SK-N-SH (cell line): ENCODE data around the gene ASTN2.

Experiments
- CTCF ChIP-seq: fragments of 200-600 bp; sonication (generic); IDR thresholded peaks from 2 replicates; pipeline ENCODE4 v1.6.1; 2017; ENCODE audit warnings: antibody characterized with exemption, mild to moderate bottlenecking, moderate library complexity
- ELF1 ChIP-seq: IDR thresholded peaks from 2 replicates; pipeline ENCODE4 v1.4.0; 2012
- EZH2phosphoT487 ChIP-seq: fragments of 200-600 bp; sonication (generic); IDR thresholded peaks from 2 replicates; pipeline ENCODE4 v1.6.1; 2017; ENCODE audit warnings: low read depth, mixed run types, mild to moderate bottlenecking, antibody characterized with exemption, moderate library complexity, borderline replicate concordance
- FOSL2 ChIP-seq: IDR thresholded peaks from 2 replicates; pipeline ENCODE4 v1.4.0; 2012; ENCODE audit warnings: low read depth, mild to moderate bottlenecking, moderate library complexity, borderline replicate concordance
- PBX3 ChIP-seq: IDR thresholded peaks from 2 replicates; pipeline ENCODE4; 2012
- POLR2AphosphoS5 ChIP-seq: IDR thresholded peaks from 2 replicates; pipeline ENCODE4 v1.6.1; 2012; ENCODE audit warnings: low read depth, low read length
- RAD21 ChIP-seq: IDR thresholded peaks from 2 replicates; pipeline ENCODE4 v1.6.1; 2012; ENCODE audit warnings: mild to moderate bottlenecking, low read length
- TAF1 ChIP-seq: IDR thresholded peaks from 2 replicates; pipeline ENCODE4 v1.6.1; 2012; ENCODE audit warnings: low read depth, mild to moderate bottlenecking, low read length, moderate library complexity, borderline replicate concordance
- TCF12 ChIP-seq: IDR thresholded peaks from 2 replicates; pipeline ENCODE4 v1.4.0; 2012
- TF ChIP-seq, protein P1 (sequence below): IDR thresholded peaks from 2 replicates; pipeline ENCODE4 v1.6.1; 2012; ENCODE audit warnings: mild to moderate bottlenecking, low read depth, low read length, moderate library complexity
- TF ChIP-seq, protein P2 (sequence below): fragments of 150-350 bp; IDR thresholded peaks from 2 replicates; pipeline ENCODE4 v1.6.1; 2017; ENCODE audit warnings: antibody characterized with exemption, low read length, low read depth, borderline replicate concordance
- TF ChIP-seq, protein P3 (sequence below): IDR thresholded peaks from 2 replicates; pipeline ENCODE4 v1.4.0; 2012; ENCODE audit warnings: low read depth, borderline replicate concordance

DNA sequence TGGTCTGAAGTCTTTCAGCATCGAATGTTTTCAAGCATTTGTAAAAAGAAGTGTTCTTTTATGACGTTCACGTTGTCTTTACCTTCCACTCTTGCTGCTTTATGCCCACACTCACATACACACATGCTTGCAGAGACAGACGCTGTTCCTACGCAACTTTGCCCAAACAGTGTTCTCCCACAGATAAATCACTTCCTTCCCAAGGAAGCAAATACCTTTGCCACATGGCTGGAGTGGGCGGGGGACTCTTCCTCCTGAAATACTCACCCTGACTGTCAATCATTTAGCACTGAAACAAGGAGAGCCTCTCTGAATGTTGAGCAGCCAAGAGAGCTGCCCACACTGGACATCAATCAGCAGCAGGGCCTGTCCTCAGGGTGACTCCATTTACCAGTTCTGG lies 22.4 kb upstream of the ASTN2 start:
- TF ChIP-seq POLR2AphosphoS5 = no peak
- TF ChIP-seq PBX3 = no peak
- TF ChIP-seq CTCF = no peak
- TF ChIP-seq FOSL2 = no peak
- TF ChIP-seq ELF1 = no peak
- TF ChIP-seq, protein P1, sequence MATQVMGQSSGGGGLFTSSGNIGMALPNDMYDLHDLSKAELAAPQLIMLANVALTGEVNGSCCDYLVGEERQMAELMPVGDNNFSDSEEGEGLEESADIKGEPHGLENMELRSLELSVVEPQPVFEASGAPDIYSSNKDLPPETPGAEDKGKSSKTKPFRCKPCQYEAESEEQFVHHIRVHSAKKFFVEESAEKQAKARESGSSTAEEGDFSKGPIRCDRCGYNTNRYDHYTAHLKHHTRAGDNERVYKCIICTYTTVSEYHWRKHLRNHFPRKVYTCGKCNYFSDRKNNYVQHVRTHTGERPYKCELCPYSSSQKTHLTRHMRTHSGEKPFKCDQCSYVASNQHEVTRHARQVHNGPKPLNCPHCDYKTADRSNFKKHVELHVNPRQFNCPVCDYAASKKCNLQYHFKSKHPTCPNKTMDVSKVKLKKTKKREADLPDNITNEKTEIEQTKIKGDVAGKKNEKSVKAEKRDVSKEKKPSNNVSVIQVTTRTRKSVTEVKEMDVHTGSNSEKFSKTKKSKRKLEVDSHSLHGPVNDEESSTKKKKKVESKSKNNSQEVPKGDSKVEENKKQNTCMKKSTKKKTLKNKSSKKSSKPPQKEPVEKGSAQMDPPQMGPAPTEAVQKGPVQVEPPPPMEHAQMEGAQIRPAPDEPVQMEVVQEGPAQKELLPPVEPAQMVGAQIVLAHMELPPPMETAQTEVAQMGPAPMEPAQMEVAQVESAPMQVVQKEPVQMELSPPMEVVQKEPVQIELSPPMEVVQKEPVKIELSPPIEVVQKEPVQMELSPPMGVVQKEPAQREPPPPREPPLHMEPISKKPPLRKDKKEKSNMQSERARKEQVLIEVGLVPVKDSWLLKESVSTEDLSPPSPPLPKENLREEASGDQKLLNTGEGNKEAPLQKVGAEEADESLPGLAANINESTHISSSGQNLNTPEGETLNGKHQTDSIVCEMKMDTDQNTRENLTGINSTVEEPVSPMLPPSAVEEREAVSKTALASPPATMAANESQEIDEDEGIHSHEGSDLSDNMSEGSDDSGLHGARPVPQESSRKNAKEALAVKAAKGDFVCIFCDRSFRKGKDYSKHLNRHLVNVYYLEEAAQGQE = no peak
- no peak for TF ChIP-seq TAF1
- TF ChIP-seq, protein P2, sequence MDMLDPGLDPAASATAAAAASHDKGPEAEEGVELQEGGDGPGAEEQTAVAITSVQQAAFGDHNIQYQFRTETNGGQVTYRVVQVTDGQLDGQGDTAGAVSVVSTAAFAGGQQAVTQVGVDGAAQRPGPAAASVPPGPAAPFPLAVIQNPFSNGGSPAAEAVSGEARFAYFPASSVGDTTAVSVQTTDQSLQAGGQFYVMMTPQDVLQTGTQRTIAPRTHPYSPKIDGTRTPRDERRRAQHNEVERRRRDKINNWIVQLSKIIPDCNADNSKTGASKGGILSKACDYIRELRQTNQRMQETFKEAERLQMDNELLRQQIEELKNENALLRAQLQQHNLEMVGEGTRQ = no peak
- no peak for TF ChIP-seq RAD21
- TF ChIP-seq, protein P3, sequence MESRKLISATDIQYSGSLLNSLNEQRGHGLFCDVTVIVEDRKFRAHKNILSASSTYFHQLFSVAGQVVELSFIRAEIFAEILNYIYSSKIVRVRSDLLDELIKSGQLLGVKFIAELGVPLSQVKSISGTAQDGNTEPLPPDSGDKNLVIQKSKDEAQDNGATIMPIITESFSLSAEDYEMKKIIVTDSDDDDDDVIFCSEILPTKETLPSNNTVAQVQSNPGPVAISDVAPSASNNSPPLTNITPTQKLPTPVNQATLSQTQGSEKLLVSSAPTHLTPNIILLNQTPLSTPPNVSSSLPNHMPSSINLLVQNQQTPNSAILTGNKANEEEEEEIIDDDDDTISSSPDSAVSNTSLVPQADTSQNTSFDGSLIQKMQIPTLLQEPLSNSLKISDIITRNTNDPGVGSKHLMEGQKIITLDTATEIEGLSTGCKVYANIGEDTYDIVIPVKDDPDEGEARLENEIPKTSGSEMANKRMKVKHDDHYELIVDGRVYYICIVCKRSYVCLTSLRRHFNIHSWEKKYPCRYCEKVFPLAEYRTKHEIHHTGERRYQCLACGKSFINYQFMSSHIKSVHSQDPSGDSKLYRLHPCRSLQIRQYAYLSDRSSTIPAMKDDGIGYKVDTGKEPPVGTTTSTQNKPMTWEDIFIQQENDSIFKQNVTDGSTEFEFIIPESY = no peak
- TF ChIP-seq EZH2phosphoT487 = no peak
- no peak for TF ChIP-seq TCF12
